Neutrophil (primary cell): ENCODE results near the gene PDCD6IP.

Experiments
- H3K27ac ChIP-seq: fragments of 200-600 bp; sonication (generic); 2 replicates; pipeline ENCODE4 v1.5.1; 2016; ENCODE audit warnings: mild to moderate bottlenecking, moderate library complexity
- H3K27me3 ChIP-seq: fragments of 200-600 bp; sonication (generic); 2 replicates; pipeline ENCODE4 v1.6.0; 2016; ENCODE audit warnings: mild to moderate bottlenecking
- H3K36me3 ChIP-seq: fragments of 200-600 bp; sonication (generic); 2 replicates; pipeline ENCODE4 v1.5.1; 2017
- H3K4me1 ChIP-seq, 2 experiments: fragments of 200-600 bp in 1 of 2; sonication (generic) in 1 of 2; 1 replicate in 1 of 2; 2 replicates in 1 of 2; pipeline versions ENCODE4 v1.5.1 to v1.6.1; 2013 to 2016; ENCODE audit warnings: low read depth in 1 of 2, low read length in 1 of 2, mild to moderate bottlenecking in 1 of 2, moderate library complexity in 1 of 2; ENCODE audit not compliant: control insufficient read depth in 1 of 2, insufficient read depth in 1 of 2
- H3K4me3 ChIP-seq, 2 experiments: fragments of 200-600 bp in 1 of 2; sonication (generic) in 1 of 2; 1 replicate in 1 of 2; 2 replicates in 1 of 2; pipeline ENCODE4 v1.5.1; 2013 to 2016; ENCODE audit warnings: low read depth in 1 of 2, low read length in 1 of 2, mild to moderate bottlenecking in 1 of 2, moderate library complexity in 1 of 2
- H3K9me3 ChIP-seq: fragments of 200-600 bp; sonication (generic); 2 replicates; pipeline ENCODE4 v1.5.1; 2016
- CTCF ChIP-seq: fragments of 200-600 bp; sonication (generic); IDR thresholded peaks from 2 replicates; pipeline ENCODE4 v1.5.1; 2016; ENCODE audit warnings: antibody characterized with exemption

The PDCD6IP gene

GRCh38 chr3:33798113-33798417 is 365 bp upstream of the PDCD6IP start:
- H3K4me1 ChIP-seq = peaks cover 23 to 31% of the 10 kb centered on the region in 2 experiments
- H3K36me3 ChIP-seq = peaks cover 3% of the 10 kb centered on the region
- H3K4me3 ChIP-seq = peak overlapping the region; percentile 77 to 78
- H3K27me3 ChIP-seq = no peaks in the 10 kb centered on the region
- no peak for TF ChIP-seq CTCF
- H3K27ac ChIP-seq = peak overlapping the region; percentile 90
- no peaks in the 10 kb centered on the region for H3K9me3 ChIP-seq

- peaks cover 23 to 31% of the 10 kb centered on the region in 2 experiments for H3K4me1 ChIP-seq
- H3K27me3 ChIP-seq = no peaks in the 10 kb centered on the region
Measured at GRCh38 chr3:33799202-33799551, 747 bp downstream of the PDCD6IP start.

GRCh38 chr3:33803252-33803651 is 4.8 kb downstream of the PDCD6IP start:
- H3K36me3 ChIP-seq = peaks cover 11% of the 10 kb centered on the region
- peak overlapping the region; percentile 37 for H3K27ac ChIP-seq
- H3K27me3 ChIP-seq = no peaks in the 10 kb centered on the region
- H3K4me3 ChIP-seq = no peak overlapping the region
- peaks cover 29 to 43% of the 10 kb centered on the region in 2 experiments for H3K4me1 ChIP-seq
- H3K9me3 ChIP-seq = no peaks in the 10 kb centered on the region
- no peak for TF ChIP-seq CTCF

More at GRCh38 chr3:33799202-33799551, 747 bp downstream of the PDCD6IP start:
- peak overlapping the region; percentile 90 for H3K27ac ChIP-seq
- no peak for TF ChIP-seq CTCF
- peaks cover 8% of the 10 kb centered on the region for H3K36me3 ChIP-seq
- H3K9me3 ChIP-seq = no peaks in the 10 kb centered on the region
- peak overlapping the region; percentile 77 to 78 for H3K4me3 ChIP-seq

- Histone ChIP-seq H3K36me3 (peaks cover 11% of the 10 kb centered on the region), H3K27ac (peak overlapping the region; percentile 16), H3K4me3 (no peak overlapping the region), H3K4me1 (peaks cover 28 to 42% of the 10 kb centered on the region in 2 experiments), H3K27me3 (no peaks in the 10 kb centered on the region), H3K9me3 (no peaks in the 10 kb centered on the region)
- no peak for TF ChIP-seq CTCF
Measured at GRCh38 chr3:33803894-33804526, 5.6 kb downstream of the PDCD6IP start.

GRCh38 chr3:33807191-33807590 is 8.8 kb downstream of the PDCD6IP start:
- H3K36me3 ChIP-seq = peaks cover 11% of the 10 kb centered on the region
- peaks cover 12 to 16% of the 10 kb centered on the region in 2 experiments for H3K4me1 ChIP-seq
- H3K9me3 ChIP-seq = no peaks in the 10 kb centered on the region
- H3K27ac ChIP-seq = peak overlapping the region; percentile 77
- no peaks in the 10 kb centered on the region for H3K27me3 ChIP-seq
- no peak overlapping the region for H3K4me3 ChIP-seq
- TF ChIP-seq CTCF = no peak
